NCI-H2227 (cell line): ENCODE data around the gene MYL5.
"Not testable (repeated sequence)": the region's sequence is repeated elsewhere in the genome, so short reads cannot be mapped to it uniquely, and the experiment has no call there.

Experiments
- DNase-seq: peaks from one replicate; lab custom pipeline; 2025; ENCODE audit not compliant: unreplicated experiment; lab: John Stamatoyannopoulos, UW

Gene MYL5

DNA sequence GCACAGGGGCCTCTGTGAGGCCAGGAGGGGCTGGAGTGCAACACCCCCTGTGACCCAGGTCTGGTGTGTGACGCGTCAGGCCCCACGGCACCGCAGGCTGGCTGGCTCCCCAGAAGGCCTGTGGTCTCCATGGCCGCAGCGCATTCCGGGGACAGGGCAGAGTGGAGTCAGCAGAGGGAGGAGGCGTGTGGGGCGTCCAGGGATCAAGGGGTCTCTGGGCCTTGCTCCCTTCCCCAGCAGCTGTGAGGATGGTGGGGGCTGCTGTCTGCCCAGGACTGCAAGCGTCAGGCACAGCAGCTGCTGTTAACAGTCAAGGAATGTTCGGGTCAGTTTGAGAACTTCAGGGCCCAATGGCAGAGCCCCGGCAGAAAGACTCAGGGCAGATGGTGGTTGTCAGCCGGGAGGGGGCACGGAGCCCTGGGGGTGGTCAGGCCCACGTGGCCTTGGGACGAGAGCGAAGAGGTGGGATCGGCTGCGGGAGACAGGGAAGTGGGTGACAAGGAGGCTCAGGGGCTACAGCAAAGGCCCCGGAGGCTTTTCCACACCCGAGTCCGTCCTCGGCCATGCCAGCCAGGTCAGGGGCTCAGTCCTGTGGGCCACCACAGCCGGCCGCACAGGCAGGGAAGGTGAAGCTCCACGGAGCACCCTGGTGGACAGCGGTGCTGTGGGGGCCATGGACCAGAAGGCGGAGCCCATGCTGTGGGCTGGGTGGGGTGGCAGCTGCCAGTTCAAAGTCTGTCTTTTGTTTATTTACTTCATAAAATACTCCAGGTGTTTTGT is 49.6 kb downstream of the MYL5 start:
- DNase-seq = no peak

DNA sequence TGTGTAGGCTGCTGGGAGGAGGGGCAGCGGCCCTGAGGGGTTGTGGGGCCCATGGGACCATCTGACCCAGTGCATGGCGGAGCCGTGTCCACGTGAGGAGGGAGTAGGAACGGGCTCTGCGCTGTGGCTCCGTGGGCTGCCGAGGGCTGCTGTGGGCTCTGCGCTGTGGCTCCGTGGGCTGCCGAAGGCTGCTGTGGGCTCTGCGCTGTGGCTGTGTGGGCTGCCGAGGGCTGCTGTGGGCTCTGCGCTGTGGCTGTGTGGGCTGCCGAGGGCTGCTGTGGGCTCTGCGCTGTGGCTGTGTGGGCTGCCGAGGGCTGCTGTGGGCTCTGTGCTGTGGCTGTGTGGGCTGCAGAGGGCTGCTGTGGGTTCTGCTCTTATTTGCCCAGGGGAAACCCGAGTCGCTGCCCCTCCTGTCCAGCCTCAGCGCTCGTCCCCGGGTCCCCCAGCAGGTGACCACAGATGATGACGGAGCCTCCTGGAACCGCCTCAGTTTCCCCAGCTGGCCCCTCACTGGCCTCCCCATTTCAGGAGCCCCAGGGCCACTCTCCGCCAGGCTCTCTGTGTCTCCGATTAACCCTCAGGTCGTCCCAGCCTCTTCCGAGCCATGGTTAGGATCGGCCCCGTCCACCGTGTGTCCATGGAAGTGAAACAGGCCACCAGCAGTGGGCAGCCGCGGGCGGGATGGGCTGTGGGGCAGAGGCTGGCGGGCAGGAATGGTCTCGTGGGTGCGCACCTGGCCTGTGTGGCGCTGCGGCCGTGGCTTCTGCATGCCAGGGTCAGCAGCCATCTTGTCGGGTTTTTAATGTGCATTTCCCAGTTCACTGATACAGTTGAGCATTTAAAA is 51.3 kb downstream of the MYL5 start:
- no peak for DNase-seq

DNA sequence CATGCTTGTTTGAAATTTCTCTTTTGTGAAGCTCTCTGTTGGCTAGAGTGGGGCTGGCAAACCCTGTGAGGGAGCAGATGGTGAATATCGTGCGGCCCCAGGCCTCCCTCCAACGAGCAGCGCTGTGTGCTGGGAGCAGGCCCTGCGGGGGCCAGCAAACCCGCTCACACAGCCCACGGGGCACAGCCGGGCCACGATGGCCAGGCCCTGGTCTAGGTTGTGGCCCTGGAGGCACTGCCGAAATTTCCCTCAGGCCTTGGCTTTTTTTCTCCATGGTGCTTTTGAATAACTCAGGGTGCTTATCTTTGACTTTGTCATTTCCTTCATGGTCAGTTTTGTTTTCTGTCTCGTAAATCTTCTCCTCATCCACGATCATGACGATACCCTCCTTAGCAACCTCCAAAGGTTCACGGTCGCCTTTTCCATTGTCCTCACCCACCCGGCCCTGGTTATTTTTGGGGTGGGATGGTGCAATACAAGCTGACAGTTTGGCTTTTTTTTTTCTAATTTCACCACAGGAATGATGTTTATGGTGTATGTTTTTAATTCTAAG is 52.0 kb downstream of the MYL5 start:
- no peak for DNase-seq

DNA sequence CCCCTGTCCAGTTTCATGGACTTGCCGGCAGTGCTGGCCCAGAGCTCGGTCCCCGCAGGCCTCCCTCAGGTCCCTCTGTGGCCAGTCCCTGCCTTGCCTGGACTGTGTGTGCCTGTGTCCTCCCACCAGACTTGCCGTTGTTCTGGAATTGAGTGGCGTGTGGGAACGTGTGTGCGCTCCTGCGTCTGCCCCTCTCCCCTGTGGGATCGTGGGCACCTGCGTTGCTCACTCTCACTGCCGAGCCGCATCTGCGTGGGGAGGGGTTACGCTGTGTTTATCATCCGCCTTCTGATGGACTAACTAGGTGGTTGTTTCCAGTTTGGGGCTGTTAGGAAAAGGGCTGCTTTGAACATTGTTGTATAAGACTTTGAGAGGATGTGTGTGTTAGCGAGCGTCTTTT is 52.5 kb downstream of the MYL5 start:
- DNase-seq = no peak

DNA sequence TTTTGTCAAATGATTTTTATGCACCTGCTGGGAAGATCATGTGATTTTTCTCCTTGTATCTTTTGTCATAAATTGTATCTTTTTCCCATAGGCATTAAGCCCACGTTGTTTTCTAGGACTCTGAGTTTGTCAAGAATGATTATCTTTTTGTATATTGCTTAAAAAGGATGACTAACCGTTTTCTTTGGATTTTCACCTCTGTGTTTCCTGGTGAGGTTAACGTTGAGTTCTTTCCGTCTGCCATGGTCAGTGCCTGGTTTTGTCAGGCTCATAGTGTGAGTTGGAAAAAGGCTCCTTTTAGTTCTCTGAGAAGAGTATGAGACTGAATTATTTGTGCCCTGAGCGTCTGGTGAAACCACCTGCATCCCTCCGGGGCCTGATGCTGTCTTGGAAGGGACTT is 53.2 kb downstream of the MYL5 start:
- DNase-seq = no peak

- DNase-seq = no peak
Observed at GRCh38 chr4:729336-730315, 55.3 kb downstream of the MYL5 start.

- DNase-seq = no peak
Observed at GRCh38 chr4:730511-730910, 56.2 kb downstream of the MYL5 start.

DNA sequence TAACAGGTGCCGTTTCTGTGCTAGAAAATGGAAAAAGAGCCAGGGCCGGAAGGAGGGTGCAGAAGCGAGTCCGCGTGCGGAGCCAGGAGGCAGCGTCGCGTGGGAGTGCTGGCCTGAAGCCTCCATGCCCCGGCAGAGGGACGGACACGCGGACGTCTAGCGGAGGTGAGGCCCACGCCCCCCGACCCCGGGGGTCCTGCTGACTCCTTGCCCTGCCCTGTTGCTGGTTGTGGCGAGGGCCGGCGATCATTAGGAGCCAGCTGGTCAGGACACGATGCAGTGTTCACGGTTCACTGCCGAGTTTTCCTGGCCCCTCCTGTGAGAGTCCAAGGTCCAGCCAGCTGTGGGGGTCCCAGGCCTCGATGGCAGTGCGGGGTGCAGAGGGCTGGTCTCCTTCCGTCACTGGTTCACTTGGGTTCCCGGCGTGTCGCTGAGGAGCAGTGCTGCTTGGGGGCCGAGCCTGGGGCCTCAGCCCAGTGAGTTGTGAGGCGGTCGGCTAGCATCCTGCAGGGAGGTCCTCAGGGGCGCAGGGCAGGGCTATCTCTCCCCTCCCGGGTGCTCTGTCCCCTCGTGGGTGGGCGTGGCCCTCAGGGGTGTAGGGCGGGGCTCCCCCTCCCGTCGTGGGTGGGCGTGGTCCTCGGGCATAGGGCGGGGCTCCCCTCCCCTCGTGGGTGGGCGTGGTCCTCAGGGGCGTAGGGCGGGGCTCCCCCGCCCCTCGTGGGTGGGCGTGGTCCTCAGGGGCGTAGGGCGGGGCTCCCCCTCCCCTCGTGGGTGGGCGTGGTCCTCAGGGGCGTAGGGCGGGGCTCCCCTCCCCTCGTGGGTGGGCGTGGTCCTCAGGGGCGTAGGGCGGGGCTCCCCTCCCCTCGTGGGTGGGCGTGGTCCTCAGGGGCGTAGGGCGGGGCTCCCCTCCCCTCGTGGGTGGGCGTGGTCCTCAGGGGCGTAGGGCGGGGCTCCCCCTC is 56.9 kb downstream of the MYL5 start:
- DNase-seq = not testable (repeated sequence)
